ENCODE measurements around the gene CREB3L2.

- TF ChIP-seq, protein P1, sequence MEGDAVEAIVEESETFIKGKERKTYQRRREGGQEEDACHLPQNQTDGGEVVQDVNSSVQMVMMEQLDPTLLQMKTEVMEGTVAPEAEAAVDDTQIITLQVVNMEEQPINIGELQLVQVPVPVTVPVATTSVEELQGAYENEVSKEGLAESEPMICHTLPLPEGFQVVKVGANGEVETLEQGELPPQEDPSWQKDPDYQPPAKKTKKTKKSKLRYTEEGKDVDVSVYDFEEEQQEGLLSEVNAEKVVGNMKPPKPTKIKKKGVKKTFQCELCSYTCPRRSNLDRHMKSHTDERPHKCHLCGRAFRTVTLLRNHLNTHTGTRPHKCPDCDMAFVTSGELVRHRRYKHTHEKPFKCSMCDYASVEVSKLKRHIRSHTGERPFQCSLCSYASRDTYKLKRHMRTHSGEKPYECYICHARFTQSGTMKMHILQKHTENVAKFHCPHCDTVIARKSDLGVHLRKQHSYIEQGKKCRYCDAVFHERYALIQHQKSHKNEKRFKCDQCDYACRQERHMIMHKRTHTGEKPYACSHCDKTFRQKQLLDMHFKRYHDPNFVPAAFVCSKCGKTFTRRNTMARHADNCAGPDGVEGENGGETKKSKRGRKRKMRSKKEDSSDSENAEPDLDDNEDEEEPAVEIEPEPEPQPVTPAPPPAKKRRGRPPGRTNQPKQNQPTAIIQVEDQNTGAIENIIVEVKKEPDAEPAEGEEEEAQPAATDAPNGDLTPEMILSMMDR (IDR thresholded peaks at IDR 0.05): no peak
- no peak for TF ChIP-seq POLR2A (IDR thresholded peaks at IDR 0.05)
- no peak for TF ChIP-seq EP300 (IDR thresholded peaks at IDR 0.05)
Observed at GRCh38 chr7:137891016-137891655, 110.8 kb downstream of the CREB3L2 start.

Measured in ovary (tissue), 3 donors.